AG09319 (cell line): ENCODE data around the gene CEP128.

ENCODE experiments used
- DNase-seq: peaks from one replicate; pipeline ENCODE4 v3.0.0-alpha.2; 2010; ENCODE audit warnings: low read depth; ENCODE audit errors: extremely low read depth
- TF ChIP-seq, protein P1 (sequence below): IDR thresholded peaks from 2 replicates; pipeline ENCODE4 v1.5.1; 2011; ENCODE audit warnings: low read depth, mild to moderate bottlenecking, inconsistent platforms, low read length, moderate library complexity

Gene CEP128

DNA sequence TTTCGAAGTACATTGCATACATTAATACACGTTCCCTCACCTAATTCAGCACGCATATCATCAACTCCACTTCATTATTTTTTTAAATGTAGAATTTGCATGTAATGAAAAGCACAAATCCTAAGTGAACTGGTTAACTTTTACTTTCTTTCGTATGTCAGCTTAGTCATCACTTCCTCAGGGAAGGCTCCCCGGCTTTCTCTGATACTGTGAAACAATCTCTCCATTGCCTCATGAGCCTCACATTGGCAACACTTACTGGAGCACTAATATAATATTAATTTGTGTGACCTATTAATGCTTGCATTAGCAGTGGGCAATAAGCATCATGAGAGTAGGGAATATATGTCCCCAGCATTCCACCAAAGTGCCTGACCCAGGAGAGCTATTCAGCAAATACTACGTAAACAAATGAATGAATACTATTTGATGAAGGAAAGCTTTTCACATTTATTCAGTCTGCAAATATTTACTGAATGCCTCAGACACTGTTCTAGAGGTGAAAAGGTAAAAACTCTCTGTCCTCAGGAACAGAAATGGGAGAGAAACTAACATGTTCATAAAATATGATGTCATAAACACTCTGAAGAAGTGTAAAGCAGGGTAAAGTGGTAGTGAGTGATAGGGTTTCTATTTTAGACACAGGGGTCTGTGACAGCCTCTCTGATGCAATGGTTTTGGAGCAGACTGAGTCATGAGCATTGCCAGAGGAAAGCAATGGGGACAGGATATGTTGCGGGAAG, 402.7 kb downstream of the CEP128 start:
- DNase-seq, result no peak
- TF ChIP-seq, protein P1, sequence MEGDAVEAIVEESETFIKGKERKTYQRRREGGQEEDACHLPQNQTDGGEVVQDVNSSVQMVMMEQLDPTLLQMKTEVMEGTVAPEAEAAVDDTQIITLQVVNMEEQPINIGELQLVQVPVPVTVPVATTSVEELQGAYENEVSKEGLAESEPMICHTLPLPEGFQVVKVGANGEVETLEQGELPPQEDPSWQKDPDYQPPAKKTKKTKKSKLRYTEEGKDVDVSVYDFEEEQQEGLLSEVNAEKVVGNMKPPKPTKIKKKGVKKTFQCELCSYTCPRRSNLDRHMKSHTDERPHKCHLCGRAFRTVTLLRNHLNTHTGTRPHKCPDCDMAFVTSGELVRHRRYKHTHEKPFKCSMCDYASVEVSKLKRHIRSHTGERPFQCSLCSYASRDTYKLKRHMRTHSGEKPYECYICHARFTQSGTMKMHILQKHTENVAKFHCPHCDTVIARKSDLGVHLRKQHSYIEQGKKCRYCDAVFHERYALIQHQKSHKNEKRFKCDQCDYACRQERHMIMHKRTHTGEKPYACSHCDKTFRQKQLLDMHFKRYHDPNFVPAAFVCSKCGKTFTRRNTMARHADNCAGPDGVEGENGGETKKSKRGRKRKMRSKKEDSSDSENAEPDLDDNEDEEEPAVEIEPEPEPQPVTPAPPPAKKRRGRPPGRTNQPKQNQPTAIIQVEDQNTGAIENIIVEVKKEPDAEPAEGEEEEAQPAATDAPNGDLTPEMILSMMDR, result no peak

DNA sequence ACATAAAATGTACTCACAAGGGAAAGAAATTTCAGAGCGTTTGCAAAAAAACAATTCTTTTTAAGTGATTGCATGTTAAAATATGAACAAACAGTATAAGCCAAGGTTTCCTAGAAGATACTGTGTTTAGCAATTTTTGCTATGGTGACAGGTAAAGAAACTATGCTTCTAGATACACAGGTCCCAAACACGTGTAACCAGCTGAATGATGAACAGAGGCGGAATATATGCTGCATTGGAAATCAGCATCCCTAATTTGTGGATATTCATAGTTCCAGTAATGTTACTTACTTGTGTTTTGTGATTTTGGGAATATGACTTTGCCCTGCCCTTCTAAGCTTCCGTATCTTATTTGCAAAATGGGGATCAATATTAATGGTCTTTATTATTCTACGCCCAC, 403.9 kb downstream of the CEP128 start:
- TF ChIP-seq, protein P1, result no peak
- DNase-seq, result no peak

DNA sequence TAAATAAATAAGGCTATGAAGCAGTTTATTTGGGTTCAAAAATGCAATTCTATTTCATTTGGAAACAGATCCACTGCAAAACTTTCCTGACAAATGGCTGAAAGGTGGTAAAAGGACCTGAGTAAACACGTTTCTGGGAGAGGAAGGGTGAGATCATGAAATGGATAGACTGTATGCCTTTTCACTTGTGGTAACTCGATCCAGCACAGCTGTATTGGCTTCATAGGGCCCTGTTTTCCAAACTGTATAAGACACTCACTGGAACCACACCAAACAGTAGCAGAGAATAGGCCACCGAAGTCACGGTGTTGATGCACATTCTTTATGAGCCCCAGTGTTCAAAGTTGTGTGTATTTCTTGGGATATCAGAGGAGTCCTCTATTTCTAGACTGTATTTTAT, 405.1 kb downstream of the CEP128 start:
- TF ChIP-seq, protein P1, result no peak
- no peak for DNase-seq

DNA sequence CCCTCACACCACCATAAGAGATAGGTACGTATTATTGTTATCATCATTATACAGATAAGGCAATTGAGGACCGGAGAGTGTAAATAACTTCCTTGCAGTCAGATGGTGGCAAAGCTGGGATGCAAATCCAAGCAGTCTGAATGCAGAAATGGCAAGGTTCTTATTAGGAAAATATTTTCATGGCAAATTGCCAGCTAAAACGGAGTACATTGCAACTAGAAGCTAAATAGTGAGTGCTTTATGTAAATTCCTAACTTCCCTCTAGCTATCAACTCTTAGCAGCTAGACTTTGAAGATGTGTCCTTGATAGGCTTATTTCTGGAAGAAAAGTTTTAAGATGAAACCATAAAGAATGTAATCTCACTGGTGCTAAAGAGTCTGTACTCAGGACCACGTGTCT, 406.4 kb downstream of the CEP128 start:
- TF ChIP-seq, protein P1, result no peak
- DNase-seq, result no peak

DNA sequence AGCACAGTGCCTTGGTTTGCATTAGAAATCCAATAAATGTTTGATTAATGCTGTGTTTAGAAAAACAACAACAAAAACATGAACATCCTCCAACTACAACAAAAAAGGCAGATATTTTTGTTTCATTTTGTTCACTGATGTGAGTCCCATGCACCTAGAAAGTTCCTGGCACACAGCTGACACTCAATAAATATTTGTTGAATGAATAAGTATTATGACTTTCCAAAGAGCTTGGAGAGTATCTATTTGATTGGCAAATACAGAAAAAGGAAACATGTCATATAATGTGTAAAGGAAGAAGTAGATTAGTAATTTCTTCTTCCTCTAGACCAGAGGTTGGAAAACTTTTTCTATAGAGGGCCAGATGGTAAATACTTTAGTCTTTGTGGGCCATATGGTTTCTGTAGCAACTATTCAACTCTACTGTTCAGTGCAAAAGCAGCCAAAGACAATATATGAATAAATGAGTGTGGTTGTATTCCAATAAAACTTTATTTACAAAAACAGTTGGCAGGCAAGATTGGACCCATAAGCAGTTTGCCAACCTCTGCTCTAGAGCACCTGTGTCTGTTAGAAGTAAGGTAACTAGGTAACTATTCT, 417.9 kb downstream of the CEP128 start:
- DNase-seq, result no peak
- TF ChIP-seq, protein P1, result no peak

DNA sequence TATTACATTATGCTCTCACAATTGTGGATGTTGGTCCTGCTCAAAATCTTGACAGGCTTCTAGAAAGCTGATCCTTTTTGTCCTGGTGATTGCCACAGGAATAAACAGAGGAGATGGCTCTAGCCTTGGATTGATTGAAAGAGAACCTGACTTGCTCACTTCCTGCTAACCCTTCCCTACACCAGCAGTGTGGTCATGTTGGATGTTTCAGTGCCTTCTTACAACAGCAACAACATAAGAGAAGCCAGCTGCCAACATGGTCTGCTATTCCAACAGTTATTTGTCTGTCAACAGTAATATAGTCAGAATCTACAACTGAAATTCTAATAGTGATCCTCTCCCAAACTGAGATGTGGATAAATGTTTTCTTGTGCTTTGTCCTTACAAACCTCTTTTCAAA, 418.6 kb downstream of the CEP128 start:
- TF ChIP-seq, protein P1, result no peak
- no peak for DNase-seq

DNA sequence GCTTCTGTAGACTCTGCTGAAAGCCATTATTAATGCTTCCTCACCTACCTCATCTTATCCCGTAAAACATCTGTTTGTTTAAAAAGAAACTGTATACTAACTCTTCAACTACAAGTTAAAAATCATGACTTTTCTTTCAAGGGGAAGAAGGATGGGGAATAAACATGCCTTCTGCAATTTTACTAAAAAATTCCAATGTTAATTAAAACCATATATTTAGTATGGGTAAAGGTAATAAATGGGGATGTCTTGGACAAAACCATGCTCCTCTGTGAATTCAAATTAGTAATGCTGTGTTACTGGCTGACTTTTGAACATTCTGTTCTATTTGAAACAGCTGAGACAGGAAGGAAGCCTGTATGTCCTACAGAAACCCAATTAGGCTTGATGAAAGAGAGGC, 419.1 kb downstream of the CEP128 start:
- DNase-seq, result no peak
- TF ChIP-seq, protein P1, result no peak
